GM21737 (cell line): ENCODE results near the gene MMP24OS.
"Not testable (repeated sequence)": the region's sequence is repeated elsewhere in the genome, so short reads cannot be mapped to it uniquely, and the experiment has no call there.

Experiments
- ATAC-seq: cut with Tn5 transposase; IDR thresholded peaks from one replicate; pipeline ENCODE4 v1.9.1; 2021; ENCODE audit warnings: mild to moderate bottlenecking, moderate library complexity; ENCODE audit not compliant: unreplicated experiment

The MMP24OS gene

GRCh38 chr20:35276408-35276807 lies 1.5 kb downstream of the MMP24OS start:
- no peak for ATAC-seq

GRCh38 chr20:35275741-35276251 lies 2.1 kb downstream of the MMP24OS start:
- ATAC-seq: no peak

GRCh38 chr20:35274172-35275092 lies 3.5 kb downstream of the MMP24OS start:
- no peak for ATAC-seq

GRCh38 chr20:35273449-35274171 lies 4.3 kb downstream of the MMP24OS start:
- ATAC-seq: no peak

GRCh38 chr20:35271904-35272303 lies 6.0 kb downstream of the MMP24OS start:
- ATAC-seq: no peak

- ATAC-seq: no peak
These were observed 6.6 kb downstream of the MMP24OS start for GRCh38 chr20:35271073-35271882.

- ATAC-seq: no peak
These were observed 7.7 kb downstream of the MMP24OS start for GRCh38 chr20:35270021-35270902.

- no peak for ATAC-seq
These were observed 8.7 kb downstream of the MMP24OS start for GRCh38 chr20:35269055-35269781.

- no peak for ATAC-seq
These were observed 10.8 kb downstream of the MMP24OS start for GRCh38 chr20:35267092-35267491.

- no peak for ATAC-seq
These were observed 13.2 kb downstream of the MMP24OS start for GRCh38 chr20:35264755-35265154.

- no peak for ATAC-seq
These were observed 14.2 kb downstream of the MMP24OS start for GRCh38 chr20:35263532-35264341.

GRCh38 chr20:35262731-35263531 lies 15.0 kb downstream of the MMP24OS start:
- not testable (repeated sequence) for ATAC-seq

- ATAC-seq: not testable (repeated sequence)
These were observed 15.6 kb downstream of the MMP24OS start for GRCh38 chr20:35262321-35262720.

GRCh38 chr20:35260426-35260825 lies 17.5 kb downstream of the MMP24OS start:
- ATAC-seq: no peak

- ATAC-seq: no peak
These were observed 20.6 kb downstream of the MMP24OS start for GRCh38 chr20:35257175-35257909.

GRCh38 chr20:35254448-35254999 lies 23.4 kb downstream of the MMP24OS start:
- ATAC-seq: no peak

- ATAC-seq: no peak
These were observed 24.9 kb downstream of the MMP24OS start for GRCh38 chr20:35253010-35253409.
